Neural crest cell (in vitro differentiated cells): ENCODE data around the gene NXPH2. TPM values are rescaled to one million over a fixed set of nuclear protein-coding genes. Genes with fewer than 3 reads are reported as not detected.

ENCODE experiments used
- DNase-seq: peaks from one replicate; pipeline ENCODE4 v3.0.0; 2021; ENCODE audit warnings: low read depth, mixed read lengths, low spot score
- H3K27ac Mint-ChIP-seq: one replicate; pipeline ENCODE4 v1.8.0; 2021; ENCODE audit warnings: mild to moderate bottlenecking, mixed read lengths; ENCODE audit not compliant: unreplicated experiment
- H3K27me3 Mint-ChIP-seq: 2 replicates; pipeline ENCODE4 v1.8.0; 2021; ENCODE audit warnings: low read depth, mild to moderate bottlenecking, mixed read lengths
- H3K36me3 Mint-ChIP-seq: 2 replicates; pipeline ENCODE4 v1.8.0; 2021; ENCODE audit warnings: low read depth, mild to moderate bottlenecking, mixed read lengths
- H3K4me1 Mint-ChIP-seq: 2 replicates; pipeline ENCODE4 v1.8.0; 2021; ENCODE audit warnings: mixed read lengths
- H3K4me3 Mint-ChIP-seq: one replicate; pipeline ENCODE4 v1.8.0; 2021; ENCODE audit warnings: mild to moderate bottlenecking, mixed read lengths
- H3K9me3 Mint-ChIP-seq: 2 replicates; pipeline ENCODE4 v1.8.0; 2021; ENCODE audit warnings: mixed read lengths
- total RNA-seq: library from RNA; stranded (reverse); gene quantifications from 2 replicates; pipeline ENCODE4 v1.2.1, GENCODE V29; 2021
- TF ChIP-seq, protein P1 (sequence below): fragments of 200-600 bp; sonication (generic); conservative IDR thresholded peaks from 2 replicates; pipeline ENCODE4 v1.5.0; 2021; ENCODE audit warnings: antibody characterized with exemption, mild to moderate bottlenecking

NXPH2 gene
- total RNA-seq, 1 donor from 2014 or later, result 3.6 TPM

DNA sequence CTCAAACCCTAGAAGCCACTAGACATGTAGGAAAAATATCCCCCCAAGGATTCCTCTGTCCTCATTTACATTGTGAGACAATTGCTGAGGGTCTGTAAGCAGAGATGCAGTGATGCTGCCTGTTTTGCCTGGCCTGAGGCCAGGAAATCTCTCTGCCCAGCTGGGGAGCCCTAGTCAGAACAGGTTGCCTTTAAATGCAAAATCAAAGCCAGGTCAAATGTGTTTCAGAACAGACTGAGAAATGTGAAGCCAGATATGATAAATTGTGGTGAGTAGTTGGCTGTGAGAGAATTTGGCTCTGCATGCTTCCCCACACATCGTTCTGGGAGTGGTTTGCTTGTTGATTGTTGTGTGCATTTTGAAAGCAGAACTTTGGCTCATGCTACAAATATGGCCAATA, 38.4 kb upstream of the NXPH2 start:
- H3K27ac Mint-ChIP-seq, result no peak overlapping the region

DNA sequence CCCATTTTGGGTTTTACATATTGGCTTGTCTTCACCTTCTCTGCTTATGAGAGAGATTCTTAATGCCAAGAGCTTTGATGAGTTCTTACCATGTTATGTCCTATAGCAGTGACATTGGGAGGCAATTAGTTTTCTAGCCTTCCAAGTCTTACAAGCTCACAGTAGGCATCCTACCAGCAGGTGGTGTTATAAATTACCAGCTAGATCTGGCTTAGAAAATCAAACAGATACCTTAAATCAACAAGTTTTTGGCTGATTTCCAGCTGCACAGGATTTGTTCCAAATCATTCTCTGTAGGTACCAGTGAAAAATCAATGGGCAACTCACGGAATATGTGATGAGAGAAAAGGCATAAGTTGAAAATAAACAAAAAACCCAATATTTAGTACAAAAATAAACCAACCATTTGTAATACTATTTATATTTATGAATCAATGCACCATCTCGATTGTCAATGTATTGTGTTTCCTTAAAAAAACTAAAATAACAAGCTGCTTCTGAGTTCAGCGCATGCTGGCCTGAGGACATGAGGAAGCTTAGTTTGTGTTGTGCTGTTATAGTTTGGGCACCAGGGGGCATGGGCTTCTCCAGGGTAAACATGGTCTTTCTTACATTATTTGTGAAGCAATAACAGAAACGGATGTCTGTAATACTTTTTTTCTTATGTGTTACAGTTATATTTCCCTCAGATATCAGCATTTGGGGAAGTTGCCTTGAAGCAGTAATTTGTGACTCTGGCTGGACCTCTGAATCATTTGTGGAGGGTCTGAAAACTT, 34.1 kb upstream of the NXPH2 start:
- peaks cover 2% of the 10 kb centered on the region for H3K27me3 Mint-ChIP-seq
- H3K27ac Mint-ChIP-seq, result no peak overlapping the region
- no peak for DNase-seq
- H3K4me3 Mint-ChIP-seq, result no peak overlapping the region
- TF ChIP-seq, protein P1, sequence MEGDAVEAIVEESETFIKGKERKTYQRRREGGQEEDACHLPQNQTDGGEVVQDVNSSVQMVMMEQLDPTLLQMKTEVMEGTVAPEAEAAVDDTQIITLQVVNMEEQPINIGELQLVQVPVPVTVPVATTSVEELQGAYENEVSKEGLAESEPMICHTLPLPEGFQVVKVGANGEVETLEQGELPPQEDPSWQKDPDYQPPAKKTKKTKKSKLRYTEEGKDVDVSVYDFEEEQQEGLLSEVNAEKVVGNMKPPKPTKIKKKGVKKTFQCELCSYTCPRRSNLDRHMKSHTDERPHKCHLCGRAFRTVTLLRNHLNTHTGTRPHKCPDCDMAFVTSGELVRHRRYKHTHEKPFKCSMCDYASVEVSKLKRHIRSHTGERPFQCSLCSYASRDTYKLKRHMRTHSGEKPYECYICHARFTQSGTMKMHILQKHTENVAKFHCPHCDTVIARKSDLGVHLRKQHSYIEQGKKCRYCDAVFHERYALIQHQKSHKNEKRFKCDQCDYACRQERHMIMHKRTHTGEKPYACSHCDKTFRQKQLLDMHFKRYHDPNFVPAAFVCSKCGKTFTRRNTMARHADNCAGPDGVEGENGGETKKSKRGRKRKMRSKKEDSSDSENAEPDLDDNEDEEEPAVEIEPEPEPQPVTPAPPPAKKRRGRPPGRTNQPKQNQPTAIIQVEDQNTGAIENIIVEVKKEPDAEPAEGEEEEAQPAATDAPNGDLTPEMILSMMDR, result peak; percentile 38
- no peaks in the 10 kb centered on the region for H3K36me3 Mint-ChIP-seq
- H3K4me1 Mint-ChIP-seq, result peaks cover 13% of the 10 kb centered on the region
- no peaks in the 10 kb centered on the region for H3K9me3 Mint-ChIP-seq

More for the DNA sequence above, 38.4 kb upstream of the NXPH2 start:
- DNase-seq, result no peak
- no peaks in the 10 kb centered on the region for H3K9me3 Mint-ChIP-seq
- TF ChIP-seq, protein P1, result no peak
- no peaks in the 10 kb centered on the region for H3K27me3 Mint-ChIP-seq
- H3K4me3 Mint-ChIP-seq, result no peak overlapping the region
- no peaks in the 10 kb centered on the region for H3K36me3 Mint-ChIP-seq
- no peaks in the 10 kb centered on the region for H3K4me1 Mint-ChIP-seq

DNA sequence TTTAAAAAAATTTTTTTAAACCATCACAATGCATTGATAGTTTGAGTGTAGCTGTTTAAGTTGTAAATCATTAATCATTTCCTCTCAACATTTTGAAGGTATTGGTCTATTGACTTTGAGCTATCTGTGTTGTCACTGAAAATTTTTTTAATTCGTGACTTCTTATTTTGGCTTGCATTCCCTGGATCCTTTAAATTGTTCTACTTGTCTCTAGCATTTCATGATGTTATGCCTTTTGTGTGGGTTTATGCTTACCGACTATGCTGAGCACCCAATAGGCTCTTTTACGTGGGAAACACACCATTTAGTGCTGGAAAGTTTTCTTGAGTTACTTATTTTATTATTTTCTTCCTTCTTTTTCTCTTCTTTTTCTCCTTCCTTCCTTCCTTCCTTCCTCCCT, 31.2 kb upstream of the NXPH2 start:
- H3K4me3 Mint-ChIP-seq, result no peak overlapping the region
- H3K27ac Mint-ChIP-seq, result no peak overlapping the region
- H3K4me1 Mint-ChIP-seq, result peaks cover 13% of the 10 kb centered on the region
- peaks cover 2% of the 10 kb centered on the region for H3K27me3 Mint-ChIP-seq
- H3K36me3 Mint-ChIP-seq, result no peaks in the 10 kb centered on the region
- no peak for DNase-seq
- H3K9me3 Mint-ChIP-seq, result no peaks in the 10 kb centered on the region
- TF ChIP-seq, protein P1, result no peak

DNA sequence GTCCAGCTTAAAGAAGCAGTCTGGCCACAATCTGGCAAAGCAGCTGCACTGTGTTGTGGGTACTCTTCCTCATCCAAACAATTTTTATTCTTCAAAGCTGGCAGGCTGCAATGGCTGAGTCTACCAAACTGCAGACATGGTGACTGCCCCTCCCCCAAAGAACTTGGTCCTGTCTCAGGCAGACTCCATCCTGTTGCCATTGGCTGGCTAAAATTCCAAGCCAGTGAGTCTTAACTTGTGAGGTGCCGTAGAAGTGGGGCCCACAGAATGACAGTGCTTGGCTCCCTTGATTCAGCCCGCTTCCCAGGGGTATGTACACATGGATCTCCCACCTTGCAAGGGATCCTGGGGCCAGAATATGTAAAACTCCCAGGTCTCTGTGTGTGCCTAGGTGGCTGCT, 14.5 kb upstream of the NXPH2 start:
- no peak overlapping the region for H3K4me3 Mint-ChIP-seq
- peaks cover 21% of the 10 kb centered on the region for H3K27me3 Mint-ChIP-seq
- TF ChIP-seq, protein P1, result no peak
- no peaks in the 10 kb centered on the region for H3K4me1 Mint-ChIP-seq
- no peak for DNase-seq
- H3K36me3 Mint-ChIP-seq, result no peaks in the 10 kb centered on the region
- H3K27ac Mint-ChIP-seq, result no peak overlapping the region
- H3K9me3 Mint-ChIP-seq, result peaks cover 4% of the 10 kb centered on the region

DNA sequence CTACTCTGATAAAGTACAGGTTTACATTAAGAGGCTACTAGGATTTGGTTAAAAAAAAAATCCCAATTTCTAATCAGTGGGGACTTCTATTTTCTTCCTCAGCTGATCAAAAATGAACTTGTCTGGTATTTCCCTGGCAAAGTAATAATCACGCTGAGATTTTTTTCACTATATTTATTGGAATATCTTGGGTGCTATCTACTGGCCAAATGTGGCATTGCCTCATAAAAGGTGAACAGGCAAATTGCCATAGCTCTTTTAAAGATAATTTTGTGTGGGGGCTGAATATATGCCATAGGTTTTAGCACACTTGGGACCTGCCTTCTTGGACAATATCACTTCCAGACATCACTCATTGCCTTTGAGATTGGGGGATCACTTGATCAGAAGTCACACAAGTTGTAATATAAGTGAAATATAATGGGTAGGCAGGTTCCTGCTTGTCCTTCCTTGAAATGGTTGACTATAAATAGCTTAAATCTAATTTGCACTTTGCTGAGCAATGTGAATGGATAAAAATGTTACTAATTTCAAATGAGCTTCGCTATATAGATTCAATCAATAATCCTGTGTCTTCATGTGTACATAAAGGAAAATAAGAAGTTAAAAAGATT, 7.0 kb upstream of the NXPH2 start:
- TF ChIP-seq, protein P1, result peak; percentile 82
- Mint-ChIP-seq H3K36me3 (no peaks in the 10 kb centered on the region), H3K9me3 (peaks cover 2% of the 10 kb centered on the region), H3K4me3 (no peak overlapping the region), H3K27me3 (peaks cover 61% of the 10 kb centered on the region), H3K4me1 (peaks cover 3% of the 10 kb centered on the region), H3K27ac (no peak overlapping the region)
- peak; percentile 34 for DNase-seq
